Gastroesophageal sphincter (tissue), 3 donors: ENCODE data around the gene ARPC5L.

Experiments
- EP300 ChIP-seq: sonication (generic); formaldehyde crosslinking; IDR thresholded peaks from one replicate; pipeline ENCODE4 v1.6.1; 2017; ENCODE audit warnings: antibody characterized with exemption, mild to moderate bottlenecking
- TF ChIP-seq, protein P1 (sequence below), 4 experiments: fragments of 200-600 bp in 2 of 4; fragments of 450-650 bp in 2 of 4; sonication (generic) in 1 of 4; IDR thresholded peaks; one replicate each; pipeline ENCODE4 v1.5.1; 2017 to 2019; ENCODE audit warnings: antibody characterized with exemption in 4 of 4, mild to moderate bottlenecking in 2 of 4, moderate library complexity in 2 of 4

GRCh38 chr9:124841075-124841821 is 20.7 kb upstream of the ARPC5L start:
- TF ChIP-seq, protein P1, sequence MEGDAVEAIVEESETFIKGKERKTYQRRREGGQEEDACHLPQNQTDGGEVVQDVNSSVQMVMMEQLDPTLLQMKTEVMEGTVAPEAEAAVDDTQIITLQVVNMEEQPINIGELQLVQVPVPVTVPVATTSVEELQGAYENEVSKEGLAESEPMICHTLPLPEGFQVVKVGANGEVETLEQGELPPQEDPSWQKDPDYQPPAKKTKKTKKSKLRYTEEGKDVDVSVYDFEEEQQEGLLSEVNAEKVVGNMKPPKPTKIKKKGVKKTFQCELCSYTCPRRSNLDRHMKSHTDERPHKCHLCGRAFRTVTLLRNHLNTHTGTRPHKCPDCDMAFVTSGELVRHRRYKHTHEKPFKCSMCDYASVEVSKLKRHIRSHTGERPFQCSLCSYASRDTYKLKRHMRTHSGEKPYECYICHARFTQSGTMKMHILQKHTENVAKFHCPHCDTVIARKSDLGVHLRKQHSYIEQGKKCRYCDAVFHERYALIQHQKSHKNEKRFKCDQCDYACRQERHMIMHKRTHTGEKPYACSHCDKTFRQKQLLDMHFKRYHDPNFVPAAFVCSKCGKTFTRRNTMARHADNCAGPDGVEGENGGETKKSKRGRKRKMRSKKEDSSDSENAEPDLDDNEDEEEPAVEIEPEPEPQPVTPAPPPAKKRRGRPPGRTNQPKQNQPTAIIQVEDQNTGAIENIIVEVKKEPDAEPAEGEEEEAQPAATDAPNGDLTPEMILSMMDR (IDR thresholded peaks at IDR 0.05): no peak
- no peak for TF ChIP-seq EP300
